LNCAP (cell line): ENCODE results near the gene RAB20.

Experiments
- TF ChIP-seq, protein P1 (sequence below): fragments of 450-650 bp; IDR thresholded peaks from 2 replicates; pipeline ENCODE4 v1.5.1; 2017; ENCODE audit warnings: mild to moderate bottlenecking

Gene RAB20

GRCh38 chr13:110562696-110563462, 1.4 kb upstream of the RAB20 start:
- TF ChIP-seq, protein P1, sequence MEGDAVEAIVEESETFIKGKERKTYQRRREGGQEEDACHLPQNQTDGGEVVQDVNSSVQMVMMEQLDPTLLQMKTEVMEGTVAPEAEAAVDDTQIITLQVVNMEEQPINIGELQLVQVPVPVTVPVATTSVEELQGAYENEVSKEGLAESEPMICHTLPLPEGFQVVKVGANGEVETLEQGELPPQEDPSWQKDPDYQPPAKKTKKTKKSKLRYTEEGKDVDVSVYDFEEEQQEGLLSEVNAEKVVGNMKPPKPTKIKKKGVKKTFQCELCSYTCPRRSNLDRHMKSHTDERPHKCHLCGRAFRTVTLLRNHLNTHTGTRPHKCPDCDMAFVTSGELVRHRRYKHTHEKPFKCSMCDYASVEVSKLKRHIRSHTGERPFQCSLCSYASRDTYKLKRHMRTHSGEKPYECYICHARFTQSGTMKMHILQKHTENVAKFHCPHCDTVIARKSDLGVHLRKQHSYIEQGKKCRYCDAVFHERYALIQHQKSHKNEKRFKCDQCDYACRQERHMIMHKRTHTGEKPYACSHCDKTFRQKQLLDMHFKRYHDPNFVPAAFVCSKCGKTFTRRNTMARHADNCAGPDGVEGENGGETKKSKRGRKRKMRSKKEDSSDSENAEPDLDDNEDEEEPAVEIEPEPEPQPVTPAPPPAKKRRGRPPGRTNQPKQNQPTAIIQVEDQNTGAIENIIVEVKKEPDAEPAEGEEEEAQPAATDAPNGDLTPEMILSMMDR = no peak

DNA sequence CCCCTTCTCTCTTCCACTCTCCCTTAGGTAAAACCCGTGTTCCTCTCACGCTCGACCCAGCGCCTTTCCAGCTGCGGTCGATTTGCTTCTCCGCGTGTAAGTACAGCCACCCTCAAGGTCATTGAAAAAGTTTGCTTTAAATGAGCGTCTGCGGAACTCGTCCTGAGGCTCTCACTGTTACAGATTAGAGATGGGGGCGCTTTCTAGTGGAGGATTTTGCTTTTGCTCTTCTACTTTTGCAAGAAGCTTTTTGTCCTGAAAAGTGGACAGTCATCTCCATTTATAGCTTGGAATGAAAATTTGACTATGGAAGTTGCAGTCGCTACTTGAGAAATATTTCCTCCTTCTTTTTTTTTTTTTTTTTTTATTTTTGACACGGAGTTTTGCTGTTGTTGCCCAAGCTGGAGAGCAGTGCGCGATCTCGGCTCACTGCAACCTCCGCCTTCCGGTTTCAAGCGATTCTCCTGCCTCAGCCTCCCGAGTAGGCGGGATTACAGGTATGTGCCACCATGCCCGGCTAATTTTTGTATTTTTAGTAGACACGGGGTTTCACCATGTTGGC, 595 bp upstream of the RAB20 start:
- TF ChIP-seq, protein P1 = no peak

DNA sequence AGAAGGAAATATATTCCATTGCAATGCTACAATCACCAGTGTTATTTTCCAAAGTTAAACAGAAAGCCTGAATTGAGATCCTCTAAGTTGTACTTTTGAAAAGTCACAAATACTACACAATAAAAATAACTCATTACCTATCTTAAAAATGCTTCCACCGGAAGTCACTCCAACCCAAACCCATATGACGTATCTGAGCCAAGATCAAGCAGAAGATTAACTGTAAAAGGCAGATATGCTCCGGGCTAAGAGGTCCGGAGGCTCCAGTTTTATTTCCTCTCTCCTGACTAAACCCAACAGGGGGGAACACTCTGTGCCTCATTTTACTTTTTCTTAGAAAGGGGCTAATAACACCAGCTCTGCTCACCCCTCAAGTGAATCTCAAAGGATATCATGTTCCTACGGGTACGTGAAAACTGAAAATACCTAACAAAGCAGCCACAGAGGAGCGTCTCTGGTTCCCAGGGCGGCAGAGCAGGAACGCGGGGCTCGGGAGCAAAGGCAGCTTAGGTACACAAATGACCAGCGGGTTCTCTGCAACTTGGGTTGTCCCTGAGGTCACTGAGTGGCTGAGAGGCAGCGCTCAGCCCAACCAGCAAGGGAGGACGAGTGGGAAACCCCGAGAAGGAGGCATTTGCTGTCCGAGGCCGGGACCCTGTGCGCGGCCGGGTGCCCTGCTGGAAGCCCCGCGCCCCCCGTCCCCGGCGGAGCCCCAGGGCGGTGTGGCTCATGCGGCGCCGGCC, 750 bp downstream of the RAB20 start:
- TF ChIP-seq, protein P1 = no peak

DNA sequence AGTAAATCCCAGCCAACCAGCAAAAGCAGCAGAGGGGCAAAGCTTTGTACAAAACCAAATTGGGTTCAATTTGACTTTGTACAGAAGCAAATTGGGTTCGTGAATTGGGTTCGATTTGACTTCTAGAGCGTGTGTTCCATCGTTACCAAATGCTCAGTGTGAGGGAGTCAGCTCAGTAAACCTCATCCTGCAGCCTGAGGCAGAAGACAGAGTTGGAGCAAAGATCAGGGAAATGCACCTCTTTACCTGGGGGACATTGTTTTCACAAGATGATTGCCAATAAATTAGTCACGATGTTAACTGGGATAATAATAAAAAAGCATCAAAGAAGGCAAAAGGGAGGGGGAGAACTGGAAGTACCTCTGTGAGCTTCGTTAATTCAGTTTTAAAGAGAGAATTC, 1.5 kb downstream of the RAB20 start:
- TF ChIP-seq, protein P1 = no peak

GRCh38 chr13:110559429-110559943, 2.0 kb downstream of the RAB20 start:
- TF ChIP-seq, protein P1 = no peak

DNA sequence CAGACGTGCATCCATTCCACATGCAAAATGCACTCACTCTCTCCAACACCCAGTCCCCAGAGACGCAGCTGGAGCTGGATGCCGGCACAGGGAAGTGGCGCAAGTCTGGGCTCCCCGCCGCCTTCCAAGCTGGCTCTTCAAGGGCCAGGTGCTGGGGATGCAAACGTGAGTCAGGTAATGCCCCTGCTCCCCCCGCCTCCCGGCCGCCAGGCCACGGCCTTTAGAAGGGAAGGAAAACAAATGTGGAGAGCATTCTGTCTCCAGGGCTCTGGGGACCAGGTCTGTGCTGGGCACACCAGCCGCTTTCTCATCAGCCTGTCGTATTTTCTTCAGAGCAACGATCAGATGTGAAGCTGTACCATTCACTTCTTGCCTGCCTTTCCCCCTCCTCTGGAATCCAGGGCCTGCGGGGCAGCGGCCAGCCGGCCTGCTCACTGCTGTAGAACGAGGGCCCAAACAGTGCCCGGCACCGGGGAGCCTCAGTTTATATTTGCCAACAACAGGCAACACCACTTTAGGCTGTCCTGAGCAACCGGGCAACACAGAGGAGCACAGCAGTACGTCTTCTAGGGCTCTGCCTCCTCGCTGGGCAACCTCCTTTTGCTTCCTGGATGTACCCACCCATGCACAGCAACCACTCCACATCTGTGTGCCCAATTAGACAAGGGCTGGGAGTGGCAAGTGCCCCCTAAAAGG, 3.8 kb downstream of the RAB20 start:
- TF ChIP-seq, protein P1 = no peak

DNA sequence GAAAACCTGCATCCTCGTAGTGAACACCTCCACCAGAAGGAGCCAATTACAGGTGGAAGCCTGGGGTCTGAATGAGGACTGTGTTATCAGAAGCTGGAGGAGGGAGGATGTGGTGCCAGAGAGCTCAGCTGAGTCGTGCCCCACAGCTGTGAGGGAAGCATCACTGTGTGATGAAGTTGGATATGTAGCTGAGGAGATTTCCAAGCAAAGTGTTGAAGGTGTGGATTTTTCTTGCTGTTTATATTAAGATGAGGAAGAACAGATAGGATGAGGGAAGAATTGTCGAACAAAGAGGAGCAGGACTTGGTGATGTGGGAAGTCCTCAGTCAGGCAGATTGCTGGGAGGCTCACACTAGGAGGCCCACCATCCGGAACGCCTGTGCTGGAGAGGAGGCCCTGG, 4.4 kb downstream of the RAB20 start:
- TF ChIP-seq, protein P1 = no peak
